ENCODE data around the gene ABO.

GRCh38 chr9:133284362-133284761 lies 9.4 kb upstream of the ABO start:
- TF ChIP-seq POU5F1 (IDR thresholded peaks at IDR 0.05; ENCODE audit: low read depth, low read length), result no peak
- TF ChIP-seq, protein P1, sequence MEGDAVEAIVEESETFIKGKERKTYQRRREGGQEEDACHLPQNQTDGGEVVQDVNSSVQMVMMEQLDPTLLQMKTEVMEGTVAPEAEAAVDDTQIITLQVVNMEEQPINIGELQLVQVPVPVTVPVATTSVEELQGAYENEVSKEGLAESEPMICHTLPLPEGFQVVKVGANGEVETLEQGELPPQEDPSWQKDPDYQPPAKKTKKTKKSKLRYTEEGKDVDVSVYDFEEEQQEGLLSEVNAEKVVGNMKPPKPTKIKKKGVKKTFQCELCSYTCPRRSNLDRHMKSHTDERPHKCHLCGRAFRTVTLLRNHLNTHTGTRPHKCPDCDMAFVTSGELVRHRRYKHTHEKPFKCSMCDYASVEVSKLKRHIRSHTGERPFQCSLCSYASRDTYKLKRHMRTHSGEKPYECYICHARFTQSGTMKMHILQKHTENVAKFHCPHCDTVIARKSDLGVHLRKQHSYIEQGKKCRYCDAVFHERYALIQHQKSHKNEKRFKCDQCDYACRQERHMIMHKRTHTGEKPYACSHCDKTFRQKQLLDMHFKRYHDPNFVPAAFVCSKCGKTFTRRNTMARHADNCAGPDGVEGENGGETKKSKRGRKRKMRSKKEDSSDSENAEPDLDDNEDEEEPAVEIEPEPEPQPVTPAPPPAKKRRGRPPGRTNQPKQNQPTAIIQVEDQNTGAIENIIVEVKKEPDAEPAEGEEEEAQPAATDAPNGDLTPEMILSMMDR (IDR thresholded peaks at IDR 0.05; ENCODE audit: control extremely low read depth in 1 of 3, insufficient read depth in 1 of 3, low read depth in 1 of 3, low read length in 3 of 3), result no peak
- no peak for TF ChIP-seq POLR2A (IDR thresholded peaks at IDR 0.05; ENCODE audit: control extremely low read depth in 1 of 2, low read depth in 2 of 2, low read length in 2 of 2)
- no peak for TF ChIP-seq SIX5 (IDR thresholded peaks at IDR 0.05; ENCODE audit: low read depth, low read length)
- TF ChIP-seq ASH2L (IDR thresholded peaks at IDR 0.05; ENCODE audit: low read length), result no peak
- no peak for TF ChIP-seq CHD2 (IDR thresholded peaks at IDR 0.05; ENCODE audit: low read length)
